AG04449 (cell line): ENCODE measurements around the gene SDHA.
A peak's percentile ranks its signal among the peaks of the same experiment; 100 is the strongest.

ENCODE experiments used
- CTCF ChIA-PET: fragments of 350-600 bp; formaldehyde crosslinking; extraction: SDS; loops from one replicate; lab custom pipeline; 2021; ENCODE audit warnings: antibody characterized with exemption; lab: Yijun Ruan, JAX
- POLR2A ChIA-PET: fragments of 400-600, 350-600 bp; formaldehyde crosslinking; extraction: SDS; loops from one replicate; lab custom pipeline; 2020; ENCODE audit warnings: antibody characterized with exemption, inconsistent platforms; lab: Yijun Ruan, JAX
- DNase-seq: peaks from one replicate; pipeline ENCODE4 v3.0.0-alpha.2; 2010; ENCODE audit warnings: low read depth, low spot score
- H3K4me3 ChIP-seq: 2 replicates; pipeline ENCODE4 v1.5.1; 2011; ENCODE audit warnings: low read depth, mild to moderate bottlenecking, control low read depth, low read length
- TF ChIP-seq, protein P1 (sequence below): IDR thresholded peaks from one replicate; pipeline ENCODE4 v1.5.1; 2011; ENCODE audit warnings: mild to moderate bottlenecking, moderate library complexity, low read length, control low read depth, inconsistent platforms; ENCODE audit not compliant: insufficient read depth; ENCODE audit errors: missing control alignments

The SDHA gene

DNA sequence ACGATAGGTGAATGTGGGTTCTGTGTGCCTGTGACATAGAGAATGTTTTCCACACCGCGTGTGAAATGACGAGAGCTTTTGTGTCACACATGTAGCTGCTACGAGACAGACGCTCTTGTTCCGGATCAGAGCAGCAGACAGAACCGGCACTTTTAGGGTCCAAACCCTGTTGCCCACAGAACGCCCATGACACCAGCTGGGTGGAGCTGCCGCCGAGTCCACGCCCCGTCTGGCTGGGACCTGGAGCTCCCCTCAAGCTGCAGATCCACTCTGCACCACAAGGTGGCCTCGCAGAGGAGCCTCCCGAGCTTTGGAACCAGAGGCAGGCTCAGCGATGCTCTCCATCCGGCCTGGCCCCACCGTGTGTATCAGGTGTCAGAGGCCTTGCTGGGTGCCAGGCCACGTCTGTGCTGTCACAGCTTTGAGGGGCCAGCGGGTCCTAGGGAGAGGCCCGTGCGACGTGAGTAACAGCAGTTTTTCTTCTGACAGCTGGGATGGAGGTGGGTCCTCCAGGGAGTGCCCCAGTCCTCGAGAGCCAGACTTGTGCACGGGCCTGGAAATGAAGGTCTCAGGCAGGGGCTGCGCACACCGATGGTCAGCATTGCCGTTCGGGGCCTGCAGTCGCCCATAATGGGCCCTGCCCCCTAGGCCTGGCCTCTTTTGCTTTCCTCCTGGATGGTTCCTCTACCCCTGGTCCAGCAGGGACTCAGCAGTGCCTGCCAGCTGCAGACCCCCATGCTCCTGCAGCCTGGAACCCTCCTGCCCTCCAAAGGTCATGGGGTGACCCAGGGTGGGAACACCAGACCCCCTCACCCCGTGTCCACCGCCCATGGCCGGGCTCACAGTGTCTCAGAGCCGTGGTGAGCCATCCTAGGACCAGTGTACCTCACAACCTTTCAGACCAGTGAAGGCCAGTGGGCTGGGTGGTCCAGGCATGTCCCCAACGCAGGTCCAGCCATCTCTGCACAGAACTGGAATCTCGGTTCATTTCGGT is 29.3 kb upstream of the SDHA start:
- ChIA-PET CTCF (interaction anchor here (0.6 to 2.4 kb wide), 26 partner anchors 9 to 258 kb away, joined by 3 to 25 read pairs (median 4); partner anchors contain the start of genes AHRR, CCDC127, EXOC3 and SDHA), POLR2A (no interaction called here)
- DNase-seq, result peak; percentile 5
- peak overlapping the region; percentile 23; the same call in 1 of the 2 replicates for H3K4me3 ChIP-seq
- TF ChIP-seq, protein P1, sequence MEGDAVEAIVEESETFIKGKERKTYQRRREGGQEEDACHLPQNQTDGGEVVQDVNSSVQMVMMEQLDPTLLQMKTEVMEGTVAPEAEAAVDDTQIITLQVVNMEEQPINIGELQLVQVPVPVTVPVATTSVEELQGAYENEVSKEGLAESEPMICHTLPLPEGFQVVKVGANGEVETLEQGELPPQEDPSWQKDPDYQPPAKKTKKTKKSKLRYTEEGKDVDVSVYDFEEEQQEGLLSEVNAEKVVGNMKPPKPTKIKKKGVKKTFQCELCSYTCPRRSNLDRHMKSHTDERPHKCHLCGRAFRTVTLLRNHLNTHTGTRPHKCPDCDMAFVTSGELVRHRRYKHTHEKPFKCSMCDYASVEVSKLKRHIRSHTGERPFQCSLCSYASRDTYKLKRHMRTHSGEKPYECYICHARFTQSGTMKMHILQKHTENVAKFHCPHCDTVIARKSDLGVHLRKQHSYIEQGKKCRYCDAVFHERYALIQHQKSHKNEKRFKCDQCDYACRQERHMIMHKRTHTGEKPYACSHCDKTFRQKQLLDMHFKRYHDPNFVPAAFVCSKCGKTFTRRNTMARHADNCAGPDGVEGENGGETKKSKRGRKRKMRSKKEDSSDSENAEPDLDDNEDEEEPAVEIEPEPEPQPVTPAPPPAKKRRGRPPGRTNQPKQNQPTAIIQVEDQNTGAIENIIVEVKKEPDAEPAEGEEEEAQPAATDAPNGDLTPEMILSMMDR, result peak; percentile 98

DNA sequence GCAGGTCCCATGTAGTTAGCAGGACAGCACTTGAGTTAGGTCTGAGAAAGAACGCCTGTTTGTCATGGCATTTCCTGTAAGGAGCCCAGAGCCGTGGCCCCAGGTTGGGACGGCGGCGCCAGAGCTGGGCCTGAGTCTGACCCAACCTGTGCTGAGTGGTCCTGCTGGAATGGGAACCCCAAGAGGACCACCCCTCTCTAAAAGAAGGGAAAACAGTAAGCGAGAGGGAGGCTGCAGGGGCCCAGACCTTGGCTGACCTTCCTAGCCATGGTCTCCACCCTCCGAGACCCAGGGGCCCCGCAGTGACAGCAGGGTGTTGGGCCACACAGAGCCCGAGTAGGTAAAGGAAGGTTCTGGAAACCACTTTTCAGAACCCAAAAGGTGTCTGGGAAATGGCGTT is 28.6 kb upstream of the SDHA start:
- CTCF ChIA-PET, result interaction anchor here (1.6 to 2.4 kb wide), 4 partner anchors 10 to 30 kb away, joined by 7 to 25 read pairs (median 14); partner anchors contain the start of genes CCDC127 and SDHA
- no peak overlapping the region for H3K4me3 ChIP-seq
- TF ChIP-seq, protein P1, result no peak
- POLR2A ChIA-PET, result no interaction called here
- no peak for DNase-seq

DNA sequence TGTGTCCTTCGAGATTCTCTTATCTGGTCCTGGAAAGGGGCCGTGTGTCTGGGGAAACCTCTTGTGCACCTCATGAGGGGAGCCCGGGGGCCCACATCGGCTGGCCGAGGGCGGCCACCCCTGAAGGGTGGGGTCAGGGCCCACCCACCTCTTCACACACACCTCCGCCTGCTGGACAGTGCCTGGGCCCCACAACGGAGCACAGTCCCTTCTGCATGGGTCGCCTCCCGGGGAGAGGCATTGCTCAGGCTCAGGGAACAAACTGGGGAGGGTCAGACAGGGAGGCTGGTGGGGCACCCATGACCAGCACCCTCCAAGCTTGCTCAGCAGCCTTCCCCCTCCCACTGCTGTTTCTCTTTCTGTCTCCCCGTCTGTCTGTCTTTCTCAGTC is 28.1 kb upstream of the SDHA start:
- H3K4me3 ChIP-seq, result no peak overlapping the region
- ChIA-PET POLR2A (no interaction called here), CTCF (interaction anchor here (1.2 to 2.0 kb wide), 3 partner anchors 10 to 126 kb away, joined by 3 to 13 read pairs (median 6); partner anchors contain the start of genes CCDC127 and SDHA)
- DNase-seq, result no peak
- TF ChIP-seq, protein P1, result no peak

DNA sequence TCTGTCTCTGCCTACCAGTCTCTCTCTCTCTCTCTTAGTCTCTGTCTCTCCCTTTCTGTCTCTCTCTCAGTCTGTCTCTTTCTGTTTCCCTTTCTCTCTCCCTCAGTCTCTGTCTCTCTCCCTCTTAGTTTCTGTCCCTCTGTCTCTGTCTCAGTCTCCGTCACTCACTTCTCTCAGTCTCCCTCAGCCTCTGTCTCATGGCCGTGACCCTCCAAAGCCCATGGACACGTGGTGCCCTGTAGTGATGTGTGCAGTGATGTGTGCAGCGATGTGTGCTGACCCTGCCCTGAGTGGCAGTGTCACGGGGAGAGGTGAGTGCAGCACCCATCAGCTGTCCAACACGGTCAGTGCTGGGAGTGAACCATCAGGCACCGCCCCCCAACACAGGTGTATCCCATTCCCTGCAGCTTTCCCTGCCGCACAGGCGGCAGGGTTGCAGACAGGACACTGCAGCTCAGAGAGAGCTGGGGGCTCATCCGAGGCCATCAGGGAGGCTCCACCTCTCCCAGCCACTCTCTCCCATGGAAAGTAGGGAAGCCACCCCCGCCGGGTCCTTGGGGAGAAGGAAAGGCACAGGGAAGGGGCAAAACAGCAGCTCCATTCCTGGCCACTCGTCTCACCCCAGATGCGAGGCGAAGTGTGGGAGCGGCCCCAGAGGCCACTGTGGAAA is 27.6 kb upstream of the SDHA start:
- no peak for DNase-seq
- POLR2A ChIA-PET, result no interaction called here
- TF ChIP-seq, protein P1, result no peak
- no peak overlapping the region for H3K4me3 ChIP-seq
- CTCF ChIA-PET, result interaction anchor here (1.1 to 2.0 kb wide), 3 partner anchors 9 to 126 kb away, joined by 3 to 6 read pairs (median 3); no protein-coding TSS in a partner anchor

DNA sequence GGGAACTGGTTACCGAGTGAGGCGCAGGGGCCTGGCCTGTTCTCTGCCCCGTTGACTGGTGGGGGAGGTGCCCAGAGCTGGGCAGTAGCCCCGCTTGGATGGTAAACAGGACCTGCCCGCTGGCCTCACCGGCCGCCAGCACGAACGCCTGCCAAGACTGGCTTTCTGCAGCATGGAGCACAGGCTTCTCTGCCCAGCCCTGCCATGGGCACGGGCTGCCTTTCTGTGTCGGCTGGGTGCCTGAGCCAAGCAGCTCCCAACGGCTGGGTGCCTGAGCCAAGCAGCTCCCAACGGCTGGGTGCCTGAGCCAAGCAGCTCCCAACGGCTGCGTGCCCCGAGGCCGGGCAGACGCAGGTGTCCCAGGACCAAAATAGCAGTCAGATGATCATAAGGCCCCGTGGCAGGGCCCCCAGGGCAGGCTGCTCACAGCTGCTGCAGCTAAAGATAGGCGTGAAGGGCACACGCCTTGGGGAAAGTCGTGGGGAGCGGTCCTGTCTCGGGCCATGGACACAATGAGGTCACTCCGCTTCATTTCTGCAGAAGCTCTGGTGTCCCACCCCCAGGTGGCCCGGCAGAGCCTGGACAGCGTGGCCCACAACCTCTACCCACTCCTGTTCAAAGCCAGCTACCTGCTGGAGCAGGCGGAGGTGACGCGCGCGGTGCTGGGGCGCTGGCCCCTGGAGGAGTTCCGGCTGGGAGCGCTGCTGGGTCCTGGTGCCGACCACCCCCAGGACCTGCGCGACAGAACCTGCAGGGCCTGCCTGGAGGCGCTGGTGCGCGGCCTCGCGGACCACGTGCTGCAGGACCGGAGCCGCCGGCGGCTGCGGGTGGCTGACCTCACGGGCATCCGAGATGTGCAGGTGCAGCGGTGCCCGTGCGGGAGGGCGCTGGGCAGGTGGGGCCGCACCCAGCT is 26.8 kb upstream of the SDHA start, which contains the start of gene LRRC14B:
TSS of gene LRRC14B (plus strand) at position 460 of the 913 bp plus-strand sequence. CDS start at position 504, 44 bp downstream.
- no peak for DNase-seq
- ChIA-PET POLR2A (no interaction called here), CTCF (interaction anchor here (0.8 to 2.0 kb wide), 5 partner anchors 9 to 240 kb away, joined by 3 to 6 read pairs (median 3); no protein-coding TSS in a partner anchor)
- no peak within 1 kb of the TSS for H3K4me3 ChIP-seq
- TF ChIP-seq, protein P1, result no peak
